Measurements from ENCODE around the gene FTL. TPM values are rescaled to one million over a fixed set of nuclear protein-coding genes. Genes with fewer than 3 reads are reported as not detected.

Gene FTL
- total RNA-seq, 2 experiments from 2014 or later: 1,093 to 1,120 TPM

GRCh38 chr19:48969276-48970138 lies 4.4 kb downstream of the FTL start:
- H3K4me1 Mint-ChIP-seq (ENCODE audit: low read depth): peaks cover 27% of the 10 kb centered on the region
- H3K36me3 Mint-ChIP-seq (ENCODE audit: low read depth): peaks cover 35% of the 10 kb centered on the region
- no peaks in the 10 kb centered on the region for H3K27me3 Mint-ChIP-seq (ENCODE audit: low read depth)
- intact Hi-C loops (cut with micrococcal nuclease): loop anchor here (1.0 to 5.0 kb wide), 3 partner anchors 41 to 127 kb away; no protein-coding TSS in a partner anchor
- H3K4me3 Mint-ChIP-seq: no peak overlapping the region
- DNase-seq: no peak
- H3K9me3 Mint-ChIP-seq: no peaks in the 10 kb centered on the region
- H3K27ac Mint-ChIP-seq: no peak overlapping the region
- CTCF ChIA-PET: interaction anchor here (0.8 to 2.3 kb wide), 15 partner anchors 10 to 182 kb away, joined by 3 to 25 read pairs (median 6); partner anchors contain the start of genes BAX, DHDH, GYS1 and NUCB1

GRCh38 chr19:48970139-48970766 lies 5.1 kb downstream of the FTL start:
- no peak overlapping the region for H3K4me3 Mint-ChIP-seq
- H3K36me3 Mint-ChIP-seq (ENCODE audit: low read depth): peaks cover 32% of the 10 kb centered on the region

GRCh38 chr19:48970923-48971395 lies 5.8 kb downstream of the FTL start:
- Mint-ChIP-seq H3K4me3 (no peak overlapping the region), H3K9me3 (no peaks in the 10 kb centered on the region), H3K27me3 (ENCODE audit: low read depth) (no peaks in the 10 kb centered on the region), H3K27ac (peak overlapping the region; percentile 28), H3K4me1 (ENCODE audit: low read depth) (peaks cover 21% of the 10 kb centered on the region), H3K36me3 (ENCODE audit: low read depth) (peaks cover 26% of the 10 kb centered on the region)
- peak; percentile 91 for DNase-seq
- CTCF ChIA-PET: interaction anchor here (0.6 to 2.3 kb wide), 28 partner anchors 8 to 273 kb away, joined by 3 to 25 read pairs (median 5); partner anchors contain the start of genes BAX, DHDH, GYS1 and IZUMO1
- intact Hi-C loops (cut with micrococcal nuclease): loop anchor here (1.0 to 2.0 kb wide), 6 partner anchors 43 to 325 kb away; partner anchors contain the start of gene CA11

More at GRCh38 chr19:48970139-48970766, 5.1 kb downstream of the FTL start:
- CTCF ChIA-PET: interaction anchor here (0.6 to 2.3 kb wide), 29 partner anchors 8 to 272 kb away, joined by 3 to 25 read pairs (median 4); partner anchors contain the start of genes BAX, DHDH, GYS1 and IZUMO1
- Mint-ChIP-seq H3K27ac (no peak overlapping the region), H3K27me3 (ENCODE audit: low read depth) (no peaks in the 10 kb centered on the region), H3K9me3 (no peaks in the 10 kb centered on the region), H3K4me1 (ENCODE audit: low read depth) (peaks cover 23% of the 10 kb centered on the region)
- DNase-seq: no peak
- intact Hi-C loops (cut with micrococcal nuclease): loop anchor here (1.0 to 2.0 kb wide), 2 partner anchors 42 to 127 kb away; no protein-coding TSS in a partner anchor

- no peaks in the 10 kb centered on the region for H3K27me3 Mint-ChIP-seq (ENCODE audit: low read depth)
- peaks cover 16% of the 10 kb centered on the region for H3K36me3 Mint-ChIP-seq (ENCODE audit: low read depth)
- no peak overlapping the region for H3K27ac Mint-ChIP-seq
- DNase-seq: peak; percentile 48
- no peak overlapping the region for H3K4me3 Mint-ChIP-seq
- peaks cover 3% of the 10 kb centered on the region for H3K4me1 Mint-ChIP-seq (ENCODE audit: low read depth)
- H3K9me3 Mint-ChIP-seq: no peaks in the 10 kb centered on the region
- intact Hi-C loops (cut with micrococcal nuclease): no loop called here
- CTCF ChIA-PET: interaction anchor here (0.8 to 2.9 kb wide), 5 partner anchors 9 to 134 kb away, joined by 3 to 11 read pairs (median 5); partner anchors contain the start of genes GYS1 and RUVBL2
These were observed 11.1 kb downstream of the FTL start for GRCh38 chr19:48975947-48976847.

- Mint-ChIP-seq H3K4me3 (no peak overlapping the region), H3K36me3 (ENCODE audit: low read depth) (peaks cover 17% of the 10 kb centered on the region), H3K27ac (no peak overlapping the region), H3K9me3 (no peaks in the 10 kb centered on the region), H3K4me1 (ENCODE audit: low read depth) (peaks cover 3% of the 10 kb centered on the region), H3K27me3 (ENCODE audit: low read depth) (no peaks in the 10 kb centered on the region)
- CTCF ChIA-PET: interaction anchor here (0.8 to 2.7 kb wide), 7 partner anchors 10 to 141 kb away, joined by 3 to 11 read pairs (median 4); partner anchors contain the start of genes GYS1, HSD17B14 and RUVBL2
- no peak for DNase-seq
- intact Hi-C loops (cut with micrococcal nuclease): no loop called here
These were observed 12.0 kb downstream of the FTL start for GRCh38 chr19:48977061-48977460.

GRCh38 chr19:48982280-48982679 lies 17.2 kb downstream of the FTL start:
- no peaks in the 10 kb centered on the region for H3K27me3 Mint-ChIP-seq (ENCODE audit: low read depth)
- no peak overlapping the region for H3K27ac Mint-ChIP-seq
- H3K9me3 Mint-ChIP-seq: no peaks in the 10 kb centered on the region
- intact Hi-C loops (cut with micrococcal nuclease): no loop called here
- peaks cover 16% of the 10 kb centered on the region for H3K36me3 Mint-ChIP-seq (ENCODE audit: low read depth)
- no peak for DNase-seq
- CTCF ChIA-PET: interaction anchor here (1.4 to 3.5 kb wide), 2 partner anchors 11 to 12 kb away, joined by 6 to 19 read pairs; partner anchors contain the start of genes GYS1 and RUVBL2
- H3K4me1 Mint-ChIP-seq (ENCODE audit: low read depth): peaks cover 7% of the 10 kb centered on the region
- no peak overlapping the region for H3K4me3 Mint-ChIP-seq

- Mint-ChIP-seq H3K27ac (no peak overlapping the region), H3K36me3 (ENCODE audit: low read depth) (peaks cover 16% of the 10 kb centered on the region), H3K4me1 (ENCODE audit: low read depth) (peaks cover 24% of the 10 kb centered on the region), H3K27me3 (ENCODE audit: low read depth) (no peaks in the 10 kb centered on the region), H3K9me3 (no peaks in the 10 kb centered on the region), H3K4me3 (no peak overlapping the region)
- CTCF ChIA-PET: interaction anchor here (3.5 kb wide), 1 partner anchor 7 kb away, joined by 19 read pairs; the partner anchor contains the start of genes GYS1 and RUVBL2
- no peak for DNase-seq
- intact Hi-C loops (cut with micrococcal nuclease): no loop called here
These were observed 20.6 kb downstream of the FTL start for GRCh38 chr19:48985711-48986110.

GRCh38 chr19:48986211-48986610 lies 21.1 kb downstream of the FTL start:
- H3K36me3 Mint-ChIP-seq (ENCODE audit: low read depth): peaks cover 16% of the 10 kb centered on the region
- H3K4me1 Mint-ChIP-seq (ENCODE audit: low read depth): peaks cover 28% of the 10 kb centered on the region
- intact Hi-C loops (cut with micrococcal nuclease): no loop called here
- no peak overlapping the region for H3K27ac Mint-ChIP-seq
- H3K4me3 Mint-ChIP-seq: no peak overlapping the region
- no peak for DNase-seq
- no peaks in the 10 kb centered on the region for H3K9me3 Mint-ChIP-seq
- H3K27me3 Mint-ChIP-seq (ENCODE audit: low read depth): no peaks in the 10 kb centered on the region
- CTCF ChIA-PET: interaction anchor here (1.4 to 1.5 kb wide), 2 partner anchors 14 to 16 kb away, joined by 6 read pairs; no protein-coding TSS in a partner anchor

- peaks cover 36% of the 10 kb centered on the region for H3K4me1 Mint-ChIP-seq (ENCODE audit: low read depth)
- intact Hi-C loops (cut with micrococcal nuclease): no loop called here
- H3K27ac Mint-ChIP-seq: no peak overlapping the region
- H3K36me3 Mint-ChIP-seq (ENCODE audit: low read depth): peaks cover 14% of the 10 kb centered on the region
- no peak for DNase-seq
- no peaks in the 10 kb centered on the region for H3K9me3 Mint-ChIP-seq
- no peak overlapping the region for H3K4me3 Mint-ChIP-seq
- H3K27me3 Mint-ChIP-seq (ENCODE audit: low read depth): no peaks in the 10 kb centered on the region
- CTCF ChIA-PET: interaction anchor here (1.4 to 1.5 kb wide), 2 partner anchors 12 to 17 kb away, joined by 6 read pairs; no protein-coding TSS in a partner anchor
These were observed 22.2 kb downstream of the FTL start for GRCh38 chr19:48987323-48987722.

DNA sequence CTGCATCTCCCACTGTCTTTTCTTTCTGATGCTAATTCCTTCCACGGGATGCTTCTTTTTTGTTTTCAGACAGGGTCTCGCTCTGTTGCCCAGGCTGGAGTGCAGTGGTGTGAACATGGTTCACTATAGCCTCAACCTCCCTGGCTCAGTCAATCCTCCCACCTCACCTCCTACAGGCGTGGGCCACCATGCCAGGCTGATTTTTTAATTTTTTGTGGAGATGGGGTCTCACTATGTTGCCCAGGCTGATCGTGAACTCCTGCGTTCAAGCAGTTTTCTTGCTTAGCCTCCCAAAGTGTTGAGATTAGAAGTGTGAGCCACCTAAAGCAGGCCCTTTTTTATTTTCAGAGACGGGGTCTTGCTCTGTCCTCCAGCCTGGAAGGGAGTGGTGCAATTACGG lies 23.2 kb downstream of the FTL start:
- no peak overlapping the region for H3K4me3 Mint-ChIP-seq
- peaks cover 11% of the 10 kb centered on the region for H3K36me3 Mint-ChIP-seq (ENCODE audit: low read depth)
- intact Hi-C loops (cut with micrococcal nuclease): no loop called here
- H3K27ac Mint-ChIP-seq: no peak overlapping the region
- H3K9me3 Mint-ChIP-seq: no peaks in the 10 kb centered on the region
- H3K4me1 Mint-ChIP-seq (ENCODE audit: low read depth): peaks cover 38% of the 10 kb centered on the region
- CTCF ChIA-PET: no interaction called here
- no peak for DNase-seq
- H3K27me3 Mint-ChIP-seq (ENCODE audit: low read depth): no peaks in the 10 kb centered on the region

- Mint-ChIP-seq H3K4me1 (ENCODE audit: low read depth) (peaks cover 40% of the 10 kb centered on the region), H3K27ac (no peak overlapping the region), H3K36me3 (ENCODE audit: low read depth) (peaks cover 12% of the 10 kb centered on the region), H3K4me3 (no peak overlapping the region), H3K9me3 (no peaks in the 10 kb centered on the region), H3K27me3 (ENCODE audit: low read depth) (no peaks in the 10 kb centered on the region)
- CTCF ChIA-PET: interaction anchor here (1.2 kb wide), 1 partner anchor 9 kb away, joined by 4 read pairs; no protein-coding TSS in a partner anchor
- intact Hi-C loops (cut with micrococcal nuclease): no loop called here
- no peak for DNase-seq
These were observed 23.8 kb downstream of the FTL start for GRCh38 chr19:48988860-48989259.

All from activated naive CD4-positive, alpha-beta T cell treated with anti-CD3 and anti-CD28 coated beads for 36 hours (primary cell).